ENCODE data around the gene CEP89.
"Not testable (repeated sequence)": the region's sequence is repeated elsewhere in the genome, so short reads cannot be mapped to it uniquely, and the experiment has no call there.

CEP89 gene

DNA sequence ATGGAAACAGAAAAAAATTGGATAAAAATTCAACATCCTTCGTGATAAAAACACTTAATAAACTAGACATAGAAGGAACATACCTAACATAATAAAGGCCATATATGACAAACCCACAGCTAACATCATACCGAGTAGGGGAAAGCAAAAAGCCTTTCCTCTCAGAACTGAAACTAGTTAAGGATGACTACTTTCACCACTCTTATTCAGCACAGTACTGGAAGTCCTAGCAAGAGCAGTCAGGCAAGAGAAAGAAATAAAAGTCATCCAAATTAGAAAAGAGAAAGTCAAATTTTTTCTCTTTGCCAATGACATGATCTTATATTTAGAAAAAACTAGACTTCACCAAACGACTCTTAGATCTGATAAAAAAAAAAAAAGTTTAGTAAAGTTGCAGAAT, 76.4 kb downstream of the CEP89 start:
- no peak for DNase-seq (ENCODE audit: low read depth in 2 of 2)

DNA sequence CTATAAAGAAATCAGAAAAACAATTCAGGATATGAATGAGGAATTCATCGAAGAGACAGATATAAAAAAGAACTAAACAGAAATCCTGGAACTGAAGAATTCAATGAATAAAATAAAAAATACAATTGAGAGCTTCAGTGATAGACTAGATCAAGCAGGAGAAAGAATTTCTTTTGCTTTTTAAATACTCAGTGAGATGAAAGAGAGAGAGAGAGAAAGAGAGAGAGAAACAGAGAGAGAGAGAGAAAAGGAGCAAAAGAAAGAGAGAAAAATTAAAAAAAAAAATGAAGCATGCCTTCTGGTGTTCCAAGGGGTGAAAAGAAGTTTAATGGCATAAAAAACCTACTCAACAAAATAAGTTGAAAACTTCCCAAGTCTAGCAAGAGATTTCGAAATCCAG, 80.1 kb downstream of the CEP89 start:
- no peak for DNase-seq (ENCODE audit: low read depth in 2 of 2)

DNA sequence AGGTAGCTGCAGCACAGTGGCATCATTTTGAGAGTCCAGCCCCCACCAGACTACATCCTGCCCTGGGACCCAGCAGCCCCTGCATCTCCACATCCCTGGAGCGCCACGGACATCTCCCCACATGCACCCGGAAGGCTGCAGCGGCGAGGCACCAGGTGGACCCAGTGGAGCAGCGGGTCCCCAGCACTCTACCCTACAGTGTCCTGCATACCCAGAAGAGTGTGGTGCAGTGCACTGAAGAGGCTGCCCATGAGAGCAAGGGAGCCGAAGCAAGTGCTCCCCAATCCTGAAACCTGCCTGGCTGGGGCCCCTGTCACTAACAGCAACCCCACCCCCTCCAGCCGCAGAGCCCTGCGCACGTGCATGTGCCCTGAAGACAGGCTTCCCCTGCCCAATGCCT, 80.9 kb downstream of the CEP89 start:
- DNase-seq (ENCODE audit: low read depth in 2 of 2): no peak

DNA sequence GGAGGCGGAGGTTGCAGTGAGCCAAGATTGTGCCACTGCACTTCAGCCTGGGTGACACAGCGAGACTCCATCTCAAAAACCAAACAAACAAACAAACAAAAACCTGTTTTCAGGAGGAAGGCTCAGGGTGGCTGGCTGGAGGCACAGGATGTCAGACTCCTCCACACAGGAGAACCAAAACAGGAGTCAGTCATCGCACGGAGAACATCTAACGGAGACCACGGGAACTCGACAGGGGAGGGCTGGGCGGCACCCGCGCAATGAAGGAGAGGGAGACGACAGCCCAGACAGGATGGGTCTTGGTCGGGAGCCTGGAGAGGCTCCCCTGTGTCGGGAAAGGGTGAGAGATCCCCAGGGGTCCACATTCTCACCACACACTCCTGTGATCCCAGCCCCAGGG, 81.4 kb downstream of the CEP89 start:
- no peak for DNase-seq (ENCODE audit: low read depth in 2 of 2)

DNA sequence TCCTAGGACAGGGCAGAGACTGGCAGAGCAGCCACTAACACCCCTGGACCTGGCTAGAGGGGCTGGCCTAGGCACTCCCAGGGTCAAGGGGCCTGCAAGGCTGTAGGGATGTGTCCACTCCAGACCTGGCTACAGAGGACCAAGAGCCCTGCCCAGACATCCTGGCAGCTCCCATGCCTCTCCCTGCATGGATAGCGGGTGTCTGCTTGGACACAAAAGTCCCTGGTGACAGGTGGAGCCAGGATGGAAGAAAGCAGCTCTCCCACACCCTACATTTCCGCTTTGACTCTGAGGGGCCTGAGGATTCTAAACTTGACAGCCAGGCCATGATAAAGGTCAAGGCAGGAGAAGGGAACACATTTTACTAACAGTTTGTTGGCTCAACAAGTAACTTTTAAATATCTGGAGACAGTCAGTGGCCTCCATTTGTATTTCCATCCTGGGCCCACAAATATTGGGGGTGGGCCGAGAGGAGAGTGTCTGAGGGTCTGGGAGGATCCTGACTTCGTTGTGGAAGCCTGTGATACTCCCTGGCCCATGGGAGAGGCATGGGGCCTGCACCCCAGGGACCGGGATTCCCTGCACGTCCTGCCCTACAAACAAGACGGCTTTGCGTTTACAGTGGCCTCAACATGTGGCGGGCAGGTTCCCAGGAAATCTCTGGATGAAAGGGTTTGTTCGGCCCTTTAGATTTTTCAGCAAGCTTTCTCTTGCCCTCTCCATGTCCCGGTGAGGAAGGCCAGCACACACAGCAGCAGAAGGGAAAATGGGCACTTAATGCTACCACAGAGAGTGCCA, 82.4 kb downstream of the CEP89 start:
- DNase-seq (ENCODE audit: low read depth in 2 of 2): no peak

DNA sequence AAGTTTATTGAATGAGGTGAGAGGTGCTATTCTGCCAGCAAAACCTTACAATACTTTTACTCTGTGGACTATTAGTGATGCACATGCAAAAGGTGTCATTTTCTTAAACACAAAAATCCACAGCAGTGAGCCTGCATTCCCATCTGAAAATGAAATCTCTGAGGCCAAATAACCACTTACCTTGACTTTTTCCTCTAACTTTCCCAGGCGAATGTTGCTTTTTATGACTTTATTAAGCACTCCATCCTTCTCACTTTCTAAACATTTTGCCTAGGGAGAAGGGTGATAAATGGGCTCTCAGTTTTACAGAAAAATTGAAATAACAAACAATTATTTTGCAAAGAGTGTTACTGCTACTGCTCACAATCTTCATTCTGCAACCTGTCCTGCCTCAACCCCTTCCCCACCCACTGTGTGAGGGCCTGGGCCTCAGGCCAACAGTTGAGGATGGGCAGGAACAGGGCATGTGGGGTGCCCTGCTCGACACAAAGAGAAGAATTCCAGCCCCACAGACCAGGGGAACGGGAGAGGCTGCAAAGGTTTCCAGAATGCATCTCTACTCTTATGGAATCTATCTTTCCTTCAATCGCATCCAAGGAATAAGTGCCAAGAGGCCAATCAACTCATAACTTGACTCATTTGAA, 84.1 kb downstream of the CEP89 start:
- DNase-seq (ENCODE audit: low read depth in 2 of 2): no peak

DNA sequence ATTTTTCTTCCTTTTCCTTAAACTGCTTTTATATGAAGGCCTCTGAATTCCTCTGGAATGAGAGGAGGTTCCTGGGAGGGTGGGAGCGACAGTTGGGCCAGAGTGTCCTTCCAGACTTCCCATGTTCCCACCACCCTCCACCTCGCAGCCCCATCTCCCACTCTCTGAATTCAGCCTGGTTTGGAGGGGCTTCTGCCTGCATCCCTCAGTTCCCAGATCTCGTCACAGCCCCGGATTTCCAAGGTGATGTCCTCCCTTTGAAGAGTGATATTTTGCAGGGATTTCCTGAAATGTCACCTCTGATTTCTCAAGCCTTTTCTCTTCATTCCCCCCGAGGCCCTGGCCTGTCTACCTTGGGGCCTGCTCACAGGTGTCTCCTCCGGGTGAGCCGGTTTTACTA, 85.5 kb downstream of the CEP89 start:
- no peak for DNase-seq (ENCODE audit: low read depth in 2 of 2)

DNA sequence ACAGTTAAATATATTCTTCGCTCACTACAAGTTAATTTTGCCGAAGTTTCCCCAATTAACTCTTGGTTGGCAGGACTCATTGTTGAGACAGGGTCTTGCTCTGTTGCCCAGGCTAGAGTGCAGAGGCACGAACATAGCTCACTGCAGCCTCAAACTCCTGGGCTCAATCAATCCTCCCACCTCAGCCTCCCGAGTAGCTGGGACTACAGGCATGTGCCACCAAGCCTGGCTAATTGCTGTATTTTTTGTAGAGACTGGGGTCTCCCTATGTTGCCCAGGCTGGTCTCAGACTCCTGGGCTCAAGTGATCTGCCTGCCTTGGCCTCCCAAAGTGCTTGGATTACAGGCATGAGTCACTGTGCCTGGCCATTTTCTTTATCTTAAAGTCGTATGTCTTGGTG, 86.5 kb downstream of the CEP89 start:
- not testable (repeated sequence) for DNase-seq (ENCODE audit: low read depth in 2 of 2)

DNA sequence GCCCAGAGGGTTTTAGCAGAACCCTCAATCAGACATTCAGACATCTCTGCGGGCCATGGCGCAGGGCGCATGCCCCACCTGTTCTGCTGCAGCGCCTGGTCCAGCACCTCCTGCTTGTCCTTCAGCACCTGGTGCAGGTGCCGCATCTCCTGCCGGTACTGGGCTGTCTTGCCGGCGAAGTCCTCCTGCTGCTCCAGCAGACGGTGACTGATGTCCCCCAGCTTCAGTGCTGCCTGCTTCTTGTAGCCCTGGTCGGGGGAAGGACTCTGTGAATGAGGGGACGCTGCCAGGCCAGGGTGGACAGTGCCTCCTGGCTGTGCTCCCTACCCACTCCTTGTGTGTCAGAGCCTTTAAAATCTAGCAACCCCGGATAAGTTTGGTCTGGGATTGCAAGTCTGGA, 90.0 kb downstream of the CEP89 start:
- no peak for DNase-seq (ENCODE audit: low read depth in 2 of 2)

DNA sequence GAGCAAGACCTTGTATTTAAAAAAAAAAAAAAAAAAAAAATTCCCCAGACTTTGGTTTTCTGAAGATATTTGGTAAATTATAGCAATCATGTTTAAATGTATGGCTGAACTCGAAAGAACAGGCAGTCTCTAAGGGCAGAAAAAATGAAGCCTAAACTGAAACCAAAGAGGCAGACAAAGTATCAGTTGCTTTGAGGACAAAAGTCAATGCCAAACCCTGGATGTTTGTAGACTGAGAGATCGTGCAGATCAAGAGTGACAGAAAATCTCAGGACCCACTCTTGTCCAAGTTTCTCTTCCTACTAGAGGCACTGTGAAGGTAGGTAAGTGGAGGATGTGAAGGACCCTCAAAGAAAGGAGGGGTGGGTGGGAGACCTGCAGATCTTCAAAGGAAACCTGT, 91.1 kb downstream of the CEP89 start:
- DNase-seq (ENCODE audit: low read depth in 2 of 2): no peak

DNA sequence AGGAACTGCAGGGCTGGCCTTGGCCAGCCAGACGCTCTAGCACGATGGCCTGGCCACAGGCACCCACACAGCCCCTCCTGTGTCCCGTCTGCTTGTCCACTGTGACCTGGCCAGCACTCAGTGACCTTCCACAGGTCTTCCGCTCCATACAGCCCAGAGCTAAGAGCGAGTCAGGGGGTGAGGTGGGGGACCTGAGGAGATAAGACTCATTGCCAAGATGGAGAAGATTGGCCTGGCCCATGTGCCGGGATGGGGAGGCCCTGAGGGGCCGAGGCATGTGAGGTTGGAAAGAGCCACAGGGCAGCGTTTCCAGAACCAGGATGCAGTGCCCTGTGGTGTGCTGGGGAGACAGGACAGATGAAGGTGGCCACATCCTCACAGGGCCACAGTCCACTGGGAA, 92.0 kb downstream of the CEP89 start:
- DNase-seq (ENCODE audit: low read depth in 2 of 2): no peak

DNA sequence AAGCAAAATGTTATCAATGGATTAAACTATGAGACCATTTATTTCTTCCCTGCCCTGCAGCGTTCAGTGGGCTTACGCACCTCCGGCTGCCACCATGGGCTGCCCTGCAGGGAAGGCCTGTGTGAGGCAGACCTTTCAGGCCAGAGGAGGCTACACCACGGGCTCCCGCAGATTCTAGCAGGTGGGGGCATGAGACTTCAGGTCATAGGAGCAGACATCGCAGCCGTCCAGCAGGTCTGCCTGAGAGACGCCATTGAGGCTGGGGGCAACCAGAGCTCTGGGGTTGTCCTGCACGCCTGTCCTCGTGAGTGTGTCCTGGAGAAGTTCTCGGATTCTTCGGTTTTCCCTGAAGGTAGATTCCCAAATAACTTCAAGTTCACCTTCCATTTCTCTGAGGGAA, 92.8 kb downstream of the CEP89 start:
- DNase-seq (ENCODE audit: low read depth in 2 of 2): no peak

DNA sequence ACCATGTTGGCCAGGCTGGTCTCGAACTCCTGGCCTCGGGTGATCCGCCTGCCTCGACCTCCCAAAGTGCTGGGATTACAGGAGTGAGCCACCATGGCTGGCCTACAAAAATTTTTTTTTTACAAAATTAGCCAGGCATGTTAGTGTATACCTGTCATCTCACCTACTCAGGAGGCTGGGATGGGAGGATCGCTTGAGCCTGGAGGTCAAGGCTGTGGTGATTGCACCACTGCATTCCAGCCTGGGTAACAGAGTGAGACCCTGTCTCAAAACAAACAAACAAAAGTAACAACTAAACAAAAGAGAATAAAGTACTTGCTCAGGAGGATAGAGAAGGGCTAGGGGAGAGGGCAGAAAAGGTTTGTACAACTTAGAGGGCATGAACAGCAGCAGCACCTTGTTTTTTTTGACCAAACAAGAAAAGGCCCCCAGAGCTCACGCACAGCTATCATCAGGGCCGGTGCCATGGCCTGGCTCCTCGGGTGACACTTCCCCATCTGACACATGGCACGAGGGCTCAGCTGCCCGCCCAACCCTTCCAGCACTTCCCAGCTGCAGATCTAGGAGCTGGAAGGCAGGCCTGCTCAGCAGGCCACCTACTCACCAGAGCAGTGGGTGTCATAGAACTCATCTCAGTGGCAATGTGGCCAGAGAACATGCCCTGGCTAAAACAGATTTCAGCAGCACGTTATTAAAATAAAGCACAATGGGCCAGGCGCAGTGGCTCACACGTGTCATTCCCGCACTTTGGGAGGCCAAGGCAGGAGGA, 93.6 kb downstream of the CEP89 start:
- no peak for DNase-seq (ENCODE audit: low read depth in 2 of 2)

DNA sequence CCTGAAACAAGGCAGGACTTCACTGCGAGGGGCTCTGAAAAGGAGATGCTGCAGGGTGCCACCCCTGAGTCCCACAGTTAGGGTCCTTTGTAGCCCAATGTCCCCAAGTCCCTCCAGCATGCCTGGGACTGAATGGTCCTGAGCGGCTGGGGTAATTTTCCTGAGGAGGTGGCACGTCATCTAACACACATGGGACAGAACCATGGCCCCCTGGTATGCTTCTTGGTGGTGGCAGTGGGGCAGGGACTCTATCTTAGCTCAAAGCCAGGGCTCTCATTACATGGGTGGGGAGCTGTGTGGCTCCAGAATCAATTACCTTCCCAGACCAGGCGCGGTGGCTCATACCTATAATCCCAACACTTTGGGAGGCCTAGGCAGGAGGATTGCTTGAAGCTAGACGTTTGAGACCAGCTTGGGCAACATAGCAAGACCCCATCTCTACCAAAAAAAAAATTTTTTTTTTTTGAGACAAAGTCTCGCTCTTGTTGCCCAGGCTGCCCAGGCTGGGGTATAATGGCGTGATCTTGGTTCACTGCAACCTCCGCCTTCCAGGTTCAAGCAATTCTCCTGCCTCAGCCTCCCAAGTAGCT, 94.3 kb downstream of the CEP89 start:
- no peak for DNase-seq (ENCODE audit: low read depth in 2 of 2)

DNA sequence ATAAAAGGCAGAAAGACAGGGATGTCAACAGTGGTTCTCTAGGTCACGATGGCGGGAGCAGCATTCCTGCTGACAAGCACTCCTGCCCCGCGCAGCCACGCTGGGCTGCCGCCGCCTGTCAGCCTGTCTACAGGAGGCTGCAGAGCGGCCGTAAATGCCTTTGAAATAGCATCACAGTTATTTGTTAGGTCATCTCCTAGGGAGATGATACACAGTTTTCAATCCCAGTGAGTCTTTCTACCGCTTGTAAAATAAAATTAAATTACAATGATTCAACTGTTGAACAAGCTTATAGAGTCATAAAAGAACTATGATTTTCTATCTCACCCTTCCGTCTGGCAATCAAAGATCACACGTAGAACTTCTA, 94.9 kb downstream of the CEP89 start:
- DNase-seq (ENCODE audit: low read depth in 2 of 2): no peak

DNA sequence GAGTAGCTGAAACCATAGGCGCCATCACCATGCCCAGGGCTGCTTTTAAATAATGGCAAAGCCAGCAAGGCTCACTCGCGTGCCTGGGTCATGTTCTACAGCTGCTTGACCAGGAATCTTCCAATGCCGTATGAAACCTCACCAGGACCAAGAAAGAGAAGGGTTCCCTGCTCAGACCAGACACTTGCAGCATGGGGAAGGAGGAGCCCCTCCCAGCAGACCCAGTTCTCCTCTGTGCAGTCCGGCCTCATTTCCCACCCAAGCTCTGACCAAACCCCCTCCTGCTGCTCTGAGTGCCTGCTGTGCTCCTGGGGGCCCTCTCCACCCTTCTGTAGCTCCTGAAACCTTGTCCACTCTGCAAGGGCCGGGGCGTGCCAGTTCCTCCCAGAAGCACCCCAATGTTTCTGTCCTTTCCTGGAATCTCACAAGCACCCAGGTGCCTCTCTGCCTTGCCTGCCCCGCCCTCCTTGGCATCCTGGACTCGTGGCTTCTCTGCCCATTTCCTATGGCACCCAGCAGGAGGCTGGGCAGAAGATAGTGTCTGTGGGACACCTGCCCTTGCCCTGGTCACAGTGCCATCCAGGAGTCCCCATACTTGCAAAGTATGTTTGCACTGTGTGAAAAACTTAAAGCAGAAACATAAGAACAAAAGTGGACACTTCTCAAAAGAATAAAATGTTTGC, 95.4 kb downstream of the CEP89 start:
- no peak for DNase-seq (ENCODE audit: low read depth in 2 of 2)

DNA sequence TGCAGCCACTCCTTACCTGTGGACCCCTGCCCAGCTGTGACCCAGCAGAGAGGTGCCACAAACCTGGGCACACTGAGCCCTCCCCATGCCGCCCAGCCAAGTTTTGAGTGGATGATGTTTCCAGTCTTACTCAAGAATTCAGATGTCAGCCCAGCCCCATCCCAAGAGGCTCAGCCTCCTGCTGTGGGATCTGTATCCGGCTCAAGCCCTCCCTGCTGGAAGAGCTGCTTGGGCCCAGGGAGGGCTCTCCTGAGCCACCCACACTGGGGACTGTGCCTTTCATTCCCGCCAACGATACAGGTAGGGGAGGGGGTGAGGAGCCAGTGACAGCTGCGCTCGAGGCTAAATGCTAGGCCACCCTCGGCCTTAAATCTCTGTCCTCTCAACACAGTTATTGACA, 96.3 kb downstream of the CEP89 start:
- no peak for DNase-seq (ENCODE audit: low read depth in 2 of 2)

DNA sequence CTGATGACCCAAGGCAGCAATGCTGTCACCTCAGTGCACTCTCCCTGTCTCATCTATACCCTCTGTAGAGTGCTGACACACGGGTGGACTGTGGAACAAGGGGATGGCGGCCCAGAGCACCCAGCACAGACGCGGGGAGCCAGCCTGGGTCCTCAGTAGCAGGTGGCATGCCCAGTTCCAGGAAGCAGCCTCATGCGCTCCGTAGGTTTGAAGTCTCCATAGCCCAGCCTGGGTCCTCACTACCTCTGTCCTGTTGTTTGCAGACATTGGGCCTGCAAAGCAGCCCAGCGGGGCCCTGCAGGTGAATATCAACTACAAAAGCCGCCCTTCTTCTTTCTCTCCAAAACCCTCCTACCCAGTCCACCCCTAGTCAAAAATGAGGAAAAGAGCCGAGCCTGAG, 97.2 kb downstream of the CEP89 start:
- no peak for DNase-seq (ENCODE audit: low read depth in 2 of 2)

DNA sequence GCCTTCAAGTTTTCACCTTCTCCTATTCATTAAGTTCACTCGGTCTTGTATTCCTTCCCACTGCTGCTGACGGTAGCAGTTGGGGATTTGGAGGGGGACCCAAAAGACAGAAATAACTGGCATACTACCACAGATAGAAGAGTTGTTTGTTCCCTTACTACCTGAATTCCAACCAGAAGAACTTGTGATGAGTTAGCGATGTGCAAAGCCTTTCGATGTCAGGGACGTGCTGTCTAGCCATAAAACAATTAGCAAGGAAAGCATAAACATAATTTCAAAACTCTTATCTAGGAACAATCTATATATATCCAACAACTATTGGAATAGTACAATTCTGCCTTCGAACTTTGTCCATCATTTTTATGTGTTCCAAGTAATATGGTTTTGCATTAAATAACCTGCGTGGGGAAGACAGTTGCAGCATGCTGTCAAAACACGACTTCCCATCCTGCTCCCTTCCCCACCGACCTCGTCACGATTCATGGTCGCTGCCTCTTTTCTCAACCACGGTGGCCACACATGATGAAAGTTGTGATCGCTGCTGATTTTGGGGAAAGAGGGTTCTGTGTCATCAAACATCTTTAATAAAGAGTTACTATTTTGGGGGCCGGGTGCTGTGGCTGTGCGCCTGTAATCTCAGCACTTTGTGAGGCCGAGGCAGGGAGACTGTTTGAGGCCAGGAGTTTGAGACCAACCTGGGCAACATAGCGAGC, 98.4 kb downstream of the CEP89 start:
- peak in 1 of 2 donors; percentile 22 for DNase-seq (ENCODE audit: low read depth in 2 of 2)

DNA sequence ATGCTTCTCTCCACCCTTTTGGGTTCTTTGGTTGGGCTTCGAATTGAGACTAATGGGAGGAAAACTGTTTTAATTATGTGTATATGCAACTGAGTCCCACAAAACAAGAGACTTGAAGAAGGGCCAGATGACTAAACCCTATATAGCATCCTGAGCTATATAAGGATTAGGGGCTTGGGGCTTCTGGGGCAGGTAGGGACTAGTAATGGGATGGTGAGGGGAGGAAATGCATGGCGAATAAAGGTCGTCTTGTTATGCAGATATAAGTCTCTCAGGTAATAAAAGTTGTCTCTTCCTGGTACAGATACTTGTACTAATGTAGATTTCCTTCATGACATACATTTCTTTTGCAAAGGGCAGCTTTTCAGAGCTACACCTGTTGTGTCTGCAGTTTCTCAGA, 99.4 kb downstream of the CEP89 start:
- DNase-seq (ENCODE audit: low read depth in 2 of 2): no peak

DNA sequence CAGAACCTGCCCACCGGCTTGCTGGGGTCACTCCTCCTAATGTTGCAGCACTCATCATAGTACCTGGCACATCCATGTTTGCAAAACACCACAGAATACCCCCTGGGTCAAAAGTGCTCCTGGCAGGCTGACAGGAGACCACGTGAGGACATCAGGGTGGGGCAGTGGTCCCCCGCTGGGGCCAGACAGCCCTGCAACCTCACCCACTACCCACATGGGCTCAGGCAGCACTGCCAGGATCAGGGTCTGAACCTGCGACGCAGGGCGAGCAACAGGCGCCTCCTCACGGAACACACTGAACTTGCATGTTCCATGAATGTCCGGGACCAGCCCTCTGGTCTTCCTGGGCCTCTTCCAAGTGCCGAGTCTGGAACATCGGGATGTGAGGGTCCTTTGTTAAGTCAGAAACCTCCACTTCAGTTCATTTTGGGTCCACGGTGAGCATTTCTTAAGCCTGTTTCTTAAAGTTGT, 100.7 kb downstream of the CEP89 start:
- DNase-seq (ENCODE audit: low read depth in 2 of 2): no peak
